Loucy (cell line): ENCODE results near the gene VPS52.

Experiments
- H2AFZ ChIP-seq: fragments of 200-600 bp; sonication (generic); 2 replicates; pipeline ENCODE4 v1.6.0; 2016; ENCODE audit warnings: antibody characterized with exemption, mild to moderate bottlenecking, low read length, moderate library complexity
- H3F3A ChIP-seq: fragments of 200-600 bp; 2 replicates; pipeline ENCODE4 v1.6.0; 2016; ENCODE audit warnings: antibody characterized with exemption, low read depth, mild to moderate bottlenecking
- H3K27me3 ChIP-seq: fragments of 200-600 bp; sonication (generic); 2 replicates; pipeline ENCODE4 v1.6.1; 2014; ENCODE audit warnings: low read length, mild to moderate bottlenecking; ENCODE audit not compliant: insufficient read depth, poor library complexity, severe bottlenecking
- H3K36me3 ChIP-seq: fragments of 200-600 bp; sonication (generic); 2 replicates; pipeline ENCODE4 v1.6.1; 2016; ENCODE audit warnings: low read length; ENCODE audit not compliant: insufficient read depth
- H3K4me1 ChIP-seq: fragments of 200-600 bp; sonication (generic); 2 replicates; pipeline ENCODE4 v1.5.1; 2014; ENCODE audit warnings: low read length, mild to moderate bottlenecking; ENCODE audit not compliant: insufficient read depth, poor library complexity, severe bottlenecking
- H3K4me2 ChIP-seq: fragments of 200-600 bp; sonication (generic); 2 replicates; pipeline ENCODE4 v1.6.0; 2014; ENCODE audit warnings: antibody characterized with exemption, low read length, low read depth, mild to moderate bottlenecking; ENCODE audit not compliant: poor library complexity, severe bottlenecking
- H3K4me3 ChIP-seq: fragments of 200-600 bp; sonication (generic); 2 replicates; pipeline ENCODE4 v1.5.1; 2014; ENCODE audit warnings: low read length, mild to moderate bottlenecking, mixed read lengths; ENCODE audit not compliant: poor library complexity, severe bottlenecking
- H3K79me2 ChIP-seq: fragments of 200-600 bp; sonication (generic); 2 replicates; pipeline ENCODE4 v1.6.1; 2014; ENCODE audit warnings: low read length; ENCODE audit not compliant: insufficient read depth
- H3K9ac ChIP-seq: fragments of 200-600 bp; sonication (generic); 2 replicates; pipeline ENCODE4 v1.6.0; 2014; ENCODE audit warnings: mild to moderate bottlenecking, low read depth, low read length, moderate library complexity; ENCODE audit not compliant: poor library complexity, severe bottlenecking
- H3K9me2 ChIP-seq: fragments of 200-600 bp; sonication (generic); replicated peaks from 2 replicates; pipeline ENCODE4 v1.6.1; 2016; ENCODE audit warnings: low read depth, low read length, mixed read lengths
- H3K9me3 ChIP-seq: fragments of 200-600 bp; sonication (generic); 2 replicates; pipeline ENCODE4 v1.6.1; 2014; ENCODE audit warnings: mild to moderate bottlenecking, antibody characterized with exemption, low read length, low read depth; ENCODE audit not compliant: insufficient read depth
- H4K20me1 ChIP-seq: fragments of 200-600 bp; sonication (generic); 2 replicates; pipeline ENCODE4 v1.6.0; 2014; ENCODE audit warnings: antibody characterized with exemption, low read length, mild to moderate bottlenecking; ENCODE audit not compliant: insufficient read depth, poor library complexity, severe bottlenecking
- EZH2phosphoT487 ChIP-seq: fragments of 200-600 bp; IDR thresholded peaks from 2 replicates; pipeline ENCODE4 v1.6.1; 2018; ENCODE audit warnings: antibody characterized with exemption, mild to moderate bottlenecking, moderate library complexity, borderline replicate concordance
- TF ChIP-seq, protein P1 (sequence below): fragments of 200-600 bp; sonication (generic); conservative IDR thresholded peaks from 2 replicates; pipeline ENCODE4 v1.5.1; 2014; ENCODE audit warnings: mild to moderate bottlenecking, antibody characterized with exemption, low read length

The VPS52 gene

GRCh38 chr6:33209856-33210255 lies 61.8 kb downstream of the VPS52 start:
- no peaks in the 10 kb centered on the region for H4K20me1 ChIP-seq
- no peaks in the 10 kb centered on the region for H3K27me3 ChIP-seq
- peaks cover 13% of the 10 kb centered on the region; the same call in 1 of the 2 replicates for H3K79me2 ChIP-seq
- H2AFZ ChIP-seq = no peak overlapping the region
- no peaks in the 10 kb centered on the region for H3K9me2 ChIP-seq
- peaks cover 21% of the 10 kb centered on the region for H3K4me1 ChIP-seq
- H3K36me3 ChIP-seq = no peaks in the 10 kb centered on the region
- H3K4me3 ChIP-seq = no peak overlapping the region
- H3K9ac ChIP-seq = no peak overlapping the region
- TF ChIP-seq EZH2phosphoT487 = no peak
- TF ChIP-seq, protein P1, sequence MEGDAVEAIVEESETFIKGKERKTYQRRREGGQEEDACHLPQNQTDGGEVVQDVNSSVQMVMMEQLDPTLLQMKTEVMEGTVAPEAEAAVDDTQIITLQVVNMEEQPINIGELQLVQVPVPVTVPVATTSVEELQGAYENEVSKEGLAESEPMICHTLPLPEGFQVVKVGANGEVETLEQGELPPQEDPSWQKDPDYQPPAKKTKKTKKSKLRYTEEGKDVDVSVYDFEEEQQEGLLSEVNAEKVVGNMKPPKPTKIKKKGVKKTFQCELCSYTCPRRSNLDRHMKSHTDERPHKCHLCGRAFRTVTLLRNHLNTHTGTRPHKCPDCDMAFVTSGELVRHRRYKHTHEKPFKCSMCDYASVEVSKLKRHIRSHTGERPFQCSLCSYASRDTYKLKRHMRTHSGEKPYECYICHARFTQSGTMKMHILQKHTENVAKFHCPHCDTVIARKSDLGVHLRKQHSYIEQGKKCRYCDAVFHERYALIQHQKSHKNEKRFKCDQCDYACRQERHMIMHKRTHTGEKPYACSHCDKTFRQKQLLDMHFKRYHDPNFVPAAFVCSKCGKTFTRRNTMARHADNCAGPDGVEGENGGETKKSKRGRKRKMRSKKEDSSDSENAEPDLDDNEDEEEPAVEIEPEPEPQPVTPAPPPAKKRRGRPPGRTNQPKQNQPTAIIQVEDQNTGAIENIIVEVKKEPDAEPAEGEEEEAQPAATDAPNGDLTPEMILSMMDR = no peak
- H3F3A ChIP-seq = no peaks in the 10 kb centered on the region
- H3K4me2 ChIP-seq = no peak overlapping the region
- no peaks in the 10 kb centered on the region for H3K9me3 ChIP-seq

- H2AFZ ChIP-seq = peak within 1 kb of the TSS; percentile 83
- H3K27me3 ChIP-seq = no peaks in the 10 kb centered on the region
Observed at GRCh38 chr6:33208091-33208967, 63.3 kb downstream of the VPS52 start, which contains the start of gene RING1. Gene RING1 (plus strand): TSS chr6:33208500. CDS start chr6:33208823, 323 bp downstream.

GRCh38 chr6:33207552-33208090 lies 64.1 kb downstream of the VPS52 start:
- Histone ChIP-seq H3K36me3 (peaks cover 9% of the 10 kb centered on the region; the same call in 1 of the 2 replicates), H3K4me3 (peak overlapping the region; percentile 79), H3K4me2 (peak overlapping the region; percentile 98), H3F3A (0 out of 2 replicates have a peak, but pooled peaks cover 3% of the 10 kb centered on the region), H3K9me3 (no peaks in the 10 kb centered on the region), H3K9me2 (no peaks in the 10 kb centered on the region), H3K9ac (peak overlapping the region; percentile 84), H3K27me3 (no peaks in the 10 kb centered on the region), H4K20me1 (peaks cover 10% of the 10 kb centered on the region), H3K4me1 (peaks cover 39% of the 10 kb centered on the region), H3K79me2 (peaks cover 32% of the 10 kb centered on the region; the same call in 1 of the 2 replicates), H2AFZ (peak overlapping the region; percentile 83)
- TF ChIP-seq EZH2phosphoT487 = no peak
- TF ChIP-seq, protein P1 = no peak

More at GRCh38 chr6:33208091-33208967, 63.3 kb downstream of the VPS52 start, which contains the start of gene RING1:
- Histone ChIP-seq H3K36me3 (peaks cover 2% of the 10 kb centered on the region; the same call in 1 of the 2 replicates), H3K9ac (peak within 1 kb of the TSS; percentile 84), H3K4me3 (peak within 1 kb of the TSS; percentile 79), H3K79me2 (peaks cover 25% of the 10 kb centered on the region; the same call in 1 of the 2 replicates), H3F3A (0 out of 2 replicates have a peak, but pooled peaks cover 3% of the 10 kb centered on the region), H3K4me2 (peak within 1 kb of the TSS; percentile 98), H4K20me1 (peaks cover 4% of the 10 kb centered on the region), H3K9me2 (no peaks in the 10 kb centered on the region), H3K4me1 (peaks cover 34% of the 10 kb centered on the region), H3K9me3 (no peaks in the 10 kb centered on the region)
- TF ChIP-seq, protein P1 = no peak
- no peak for TF ChIP-seq EZH2phosphoT487
